ENCODE measurements around the gene CASR.

CASR gene

GRCh38 chr3:122331886-122332285, 148.4 kb downstream of the CASR start:
- H3K4me1 ChIP-seq (ENCODE audit: control insufficient read depth, insufficient read depth, low read depth, low read length): no peaks in the 10 kb centered on the region
- H4K91ac ChIP-seq (ENCODE audit: low read length): no peak overlapping the region
- H3K4me3 ChIP-seq (ENCODE audit: insufficient read depth in 1 of 2, low read depth in 1 of 2, low read length in 2 of 2): no peak overlapping the region
- no peak overlapping the region for H3K18ac ChIP-seq (ENCODE audit: low read depth in 1 of 2, low read length in 2 of 2)
- no peak overlapping the region for H2BK5ac ChIP-seq (ENCODE audit: low read depth, low read length, poor library complexity, severe bottlenecking)
- H2BK15ac ChIP-seq (ENCODE audit: low read depth, poor library complexity, severe bottlenecking): no peak overlapping the region
- H2AK5ac ChIP-seq (ENCODE audit: low read length, severe bottlenecking): no peak overlapping the region
- H4K8ac ChIP-seq (ENCODE audit: low read length): no peak overlapping the region
- no peak for DNase-seq
- H3K14ac ChIP-seq (ENCODE audit: low read length in 2 of 2): no peak overlapping the region
- H2BK12ac ChIP-seq (ENCODE audit: low read length in 2 of 2): no peak overlapping the region
- peaks cover 17 to 19% of the 10 kb centered on the region in 2 experiments for H3K27me3 ChIP-seq (ENCODE audit: control insufficient read depth in 1 of 2, insufficient read depth in 1 of 2, low read length in 2 of 2)
- no peaks in the 10 kb centered on the region for H3K9me3 ChIP-seq (ENCODE audit: control insufficient read depth, low read length)
- no peak overlapping the region for H3K23ac ChIP-seq (ENCODE audit: low read length in 2 of 2)
- H2BK120ac ChIP-seq (ENCODE audit: low read depth, low read length): no peak overlapping the region
- H3K4me2 ChIP-seq (ENCODE audit: low read length, poor library complexity, severe bottlenecking): no peak overlapping the region
- H3K27ac ChIP-seq (ENCODE audit: low read length, poor library complexity, severe bottlenecking): no peak overlapping the region
- no peak overlapping the region for H2AFZ ChIP-seq (ENCODE audit: low read depth, low read length)
- H3K79me1 ChIP-seq (replicated peaks; ENCODE audit: low read length, poor library complexity, severe bottlenecking): no peaks in the 10 kb centered on the region
- H3K4ac ChIP-seq (ENCODE audit: low read depth in 1 of 2, low read length in 2 of 2): no peak overlapping the region
- H3K9ac ChIP-seq (ENCODE audit: low read length): no peak overlapping the region
- H3K36me3 ChIP-seq (ENCODE audit: control insufficient read depth in 1 of 2, insufficient read depth in 2 of 2, low read depth in 1 of 2, low read length in 2 of 2): no peaks in the 10 kb centered on the region
- WGBS: 49% methylated on average over 4 of the region's 4 CpGs

- no peak overlapping the region for H4K91ac ChIP-seq (ENCODE audit: low read length)
- DNase-seq: no peak
- WGBS: 90% methylated on average over 8 of the region's 8 CpGs
- no peak overlapping the region for H3K18ac ChIP-seq (ENCODE audit: low read depth in 1 of 2, low read length in 2 of 2)
- H2BK12ac ChIP-seq (ENCODE audit: low read length in 2 of 2): no peak overlapping the region
- H2AFZ ChIP-seq (ENCODE audit: low read depth, low read length): no peak overlapping the region
- no peak overlapping the region for H3K4me3 ChIP-seq (ENCODE audit: insufficient read depth in 1 of 2, low read depth in 1 of 2, low read length in 2 of 2)
- no peak overlapping the region for H2BK120ac ChIP-seq (ENCODE audit: low read depth, low read length)
- H3K36me3 ChIP-seq (ENCODE audit: control insufficient read depth in 1 of 2, insufficient read depth in 2 of 2, low read depth in 1 of 2, low read length in 2 of 2): no peaks in the 10 kb centered on the region
- H3K27ac ChIP-seq (ENCODE audit: low read length, poor library complexity, severe bottlenecking): no peak overlapping the region
- no peak overlapping the region for H2BK15ac ChIP-seq (ENCODE audit: low read depth, poor library complexity, severe bottlenecking)
- no peak overlapping the region for H4K8ac ChIP-seq (ENCODE audit: low read length)
- no peak overlapping the region for H3K4me2 ChIP-seq (ENCODE audit: low read length, poor library complexity, severe bottlenecking)
- peaks cover 17 to 19% of the 10 kb centered on the region in 2 experiments for H3K27me3 ChIP-seq (ENCODE audit: control insufficient read depth in 1 of 2, insufficient read depth in 1 of 2, low read length in 2 of 2)
- no peak overlapping the region for H2BK5ac ChIP-seq (ENCODE audit: low read depth, low read length, poor library complexity, severe bottlenecking)
- H3K79me1 ChIP-seq (replicated peaks; ENCODE audit: low read length, poor library complexity, severe bottlenecking): no peaks in the 10 kb centered on the region
- H3K4ac ChIP-seq (ENCODE audit: low read depth in 1 of 2, low read length in 2 of 2): no peak overlapping the region
- no peak overlapping the region for H2AK5ac ChIP-seq (ENCODE audit: low read length, severe bottlenecking)
- no peaks in the 10 kb centered on the region for H3K9me3 ChIP-seq (ENCODE audit: control insufficient read depth, low read length)
- no peak overlapping the region for H3K9ac ChIP-seq (ENCODE audit: low read length)
- no peaks in the 10 kb centered on the region for H3K4me1 ChIP-seq (ENCODE audit: control insufficient read depth, insufficient read depth, low read depth, low read length)
- H3K23ac ChIP-seq (ENCODE audit: low read length in 2 of 2): no peak overlapping the region
- H3K14ac ChIP-seq (ENCODE audit: low read length in 2 of 2): no peak overlapping the region
Observed at GRCh38 chr3:122332551-122332950, 149.1 kb downstream of the CASR start.
